SK-N-SH treated with all-trans-retinoic acid at 6 μM for 48 hours (cell line): ENCODE data around the gene PRKAR1B.

ENCODE experiments used
- ATAC-seq: fragments of 200-7000 bp; cut with Tn5 transposase; 3 replicates; pipeline ENCODE4 v1.9.1; 2020; ENCODE audit warnings: mild to moderate bottlenecking, moderate library complexity
- ARNTL ChIP-seq: fragments of 450-650 bp; formaldehyde crosslinking; IDR thresholded peaks from 2 replicates; pipeline ENCODE4 v1.5.0; 2020; ENCODE audit warnings: low read depth, mild to moderate bottlenecking, moderate library complexity, borderline replicate concordance
- CREB5 ChIP-seq: fragments of 250-450 bp; sonication (Bioruptor Pico); IDR thresholded peaks from 2 replicates; pipeline ENCODE4 v1.5.1; 2020; ENCODE audit warnings: low read depth, mild to moderate bottlenecking, moderate library complexity
- CSDC2 ChIP-seq: fragments of 250-450 bp; sonication (Bioruptor Pico); IDR thresholded peaks from 2 replicates; pipeline ENCODE4 v1.5.0; 2020; ENCODE audit warnings: mild to moderate bottlenecking, moderate library complexity
- CSRNP3 ChIP-seq: fragments of 250-450 bp; sonication (Bioruptor Pico); IDR thresholded peaks from 2 replicates; pipeline ENCODE4 v1.5.1; 2021; ENCODE audit warnings: mild to moderate bottlenecking, moderate library complexity
- ESRRG ChIP-seq: fragments of 250-450 bp; sonication (Bioruptor Pico); IDR thresholded peaks from 2 replicates; pipeline ENCODE4 v1.6.1; 2021; ENCODE audit warnings: mild to moderate bottlenecking
- GLIS3 ChIP-seq: fragments of 250-450 bp; sonication (Bioruptor Pico); IDR thresholded peaks from 2 replicates; pipeline ENCODE4 v1.5.0; 2020; ENCODE audit warnings: mild to moderate bottlenecking, moderate library complexity
- ISL1 ChIP-seq: fragments of 250-450 bp; sonication (Bioruptor Pico); IDR thresholded peaks from 2 replicates; pipeline ENCODE4 v2.1.2; 2022; ENCODE audit warnings: mild to moderate bottlenecking, moderate library complexity
- PATZ1 ChIP-seq: fragments of 250-450 bp; sonication (Bioruptor Pico); IDR thresholded peaks from 2 replicates; pipeline ENCODE4 v1.8.0; 2020; ENCODE audit warnings: mild to moderate bottlenecking, moderate library complexity, borderline replicate concordance
- POU6F1 ChIP-seq: fragments of 250-450 bp; sonication (Bioruptor Pico); IDR thresholded peaks from 2 replicates; pipeline ENCODE4 v1.8.0; 2021; ENCODE audit warnings: low read depth, mild to moderate bottlenecking, moderate library complexity, borderline replicate concordance
- PPARA ChIP-seq: fragments of 250-450 bp; sonication (Bioruptor Pico); IDR thresholded peaks from 2 replicates; pipeline ENCODE4 v1.5.0; 2020; ENCODE audit warnings: mild to moderate bottlenecking, borderline replicate concordance
- SNAI2 ChIP-seq: fragments of 250-450 bp; sonication (Bioruptor Pico); IDR thresholded peaks from 2 replicates; pipeline ENCODE4 v1.5.0; 2020; ENCODE audit warnings: mild to moderate bottlenecking, moderate library complexity
- TCF4 ChIP-seq: fragments of 250-450 bp; sonication (Bioruptor Pico); IDR thresholded peaks from 2 replicates; pipeline ENCODE4 v1.8.0; 2021; ENCODE audit warnings: mild to moderate bottlenecking, moderate library complexity, borderline replicate concordance
- TSHZ2 ChIP-seq: fragments of 250-450 bp; sonication (Bioruptor Pico); IDR thresholded peaks from 2 replicates; pipeline ENCODE4 v1.5.0; 2020; ENCODE audit warnings: mild to moderate bottlenecking, moderate library complexity
- ZC3H10 ChIP-seq: fragments of 250-450 bp; sonication (Bioruptor Pico); IDR thresholded peaks from 2 replicates; pipeline ENCODE4 v1.5.1; 2021; ENCODE audit warnings: mild to moderate bottlenecking, moderate library complexity
- ZFP3 ChIP-seq: fragments of 250-450 bp; sonication (Bioruptor Pico); IDR thresholded peaks from 2 replicates; pipeline ENCODE4 v1.5.0; 2020; ENCODE audit warnings: mild to moderate bottlenecking, moderate library complexity
- ZFP30 ChIP-seq: fragments of 450-650 bp; formaldehyde crosslinking; IDR thresholded peaks from 2 replicates; pipeline ENCODE4 v1.5.0; 2022; ENCODE audit warnings: mild to moderate bottlenecking, moderate library complexity
- ZNF8 ChIP-seq: fragments of 450-650 bp; formaldehyde crosslinking; IDR thresholded peaks from 2 replicates; pipeline ENCODE4 v1.5.0; 2020; ENCODE audit warnings: mild to moderate bottlenecking, moderate library complexity

Gene PRKAR1B

GRCh38 chr7:570801-571070, 156.3 kb downstream of the PRKAR1B start:
- TF ChIP-seq TCF4 (no peak), GLIS3 (CRISPR knock-in tag) (no peak)
- TF ChIP-seq, all 23 proteins: peak for 0
- no peak for ATAC-seq

- TF ChIP-seq PPARA (no peak), CSDC2 (CRISPR knock-in tag) (no peak), ISL1 (CRISPR knock-in tag) (no peak), ZFP3 (CRISPR knock-in tag) (peak; percentile 83)
- no peak for ATAC-seq
Measured at GRCh38 chr7:569996-570800, 156.9 kb downstream of the PRKAR1B start.

GRCh38 chr7:569071-569855, 157.8 kb downstream of the PRKAR1B start:
- TF ChIP-seq ZNF8 (CRISPR knock-in tag), result no peak
- no peak for TF ChIP-seq CREB5 (CRISPR knock-in tag)
- no peak for TF ChIP-seq ZFP3 (CRISPR knock-in tag)
- no peak for TF ChIP-seq TCF4
- peak; percentile 14; the same call in 1 of the 3 replicates for ATAC-seq

- no peak for TF ChIP-seq ZFP30 (CRISPR knock-in tag)
- no peak for TF ChIP-seq ARNTL (CRISPR knock-in tag)
- TF ChIP-seq PATZ1 (CRISPR knock-in tag), result no peak
- no peak for TF ChIP-seq ZC3H10
- TF ChIP-seq ISL1 (CRISPR knock-in tag), result no peak
- TF ChIP-seq CSDC2 (CRISPR knock-in tag), result no peak
- no peak for ATAC-seq
Measured at GRCh38 chr7:568031-568951, 158.8 kb downstream of the PRKAR1B start.

GRCh38 chr7:567305-567883, 159.7 kb downstream of the PRKAR1B start:
- no peak for ATAC-seq
- TF ChIP-seq ZFP30 (CRISPR knock-in tag) (no peak), TSHZ2 (CRISPR knock-in tag) (no peak), PATZ1 (CRISPR knock-in tag) (no peak), CSRNP3 (CRISPR knock-in tag) (no peak), SNAI2 (CRISPR knock-in tag) (no peak), CREB5 (CRISPR knock-in tag) (no peak), ZC3H10 (no peak), POU6F1 (CRISPR knock-in tag) (no peak), CSDC2 (CRISPR knock-in tag) (no peak), ESRRG (CRISPR knock-in tag) (no peak), GLIS3 (CRISPR knock-in tag) (no peak)
